GM18951 (cell line): ENCODE data around the gene SPG7.
"Not testable (repeated sequence)": the region's sequence is repeated elsewhere in the genome, so short reads cannot be mapped to it uniquely, and the experiment has no call there.

ENCODE experiments used
- POLR2A ChIP-seq: IDR thresholded peaks from 4 replicates; pipeline ENCODE4 v1.6.1; 2011; ENCODE audit warnings: mild to moderate bottlenecking; ENCODE audit not compliant: insufficient read length, insufficient read depth; ENCODE audit errors: extremely low read depth
- in situ Hi-C: fragments of 300-500 bp; cut with MboI; formaldehyde crosslinking; loops from one replicate; pipeline ENCODE4 v1.12.0; 2022; ENCODE audit warnings: low sequenced_read_pairs, mixed read lengths, inconsistent platforms; ENCODE audit not compliant: unreplicated experiment

SPG7 gene

DNA sequence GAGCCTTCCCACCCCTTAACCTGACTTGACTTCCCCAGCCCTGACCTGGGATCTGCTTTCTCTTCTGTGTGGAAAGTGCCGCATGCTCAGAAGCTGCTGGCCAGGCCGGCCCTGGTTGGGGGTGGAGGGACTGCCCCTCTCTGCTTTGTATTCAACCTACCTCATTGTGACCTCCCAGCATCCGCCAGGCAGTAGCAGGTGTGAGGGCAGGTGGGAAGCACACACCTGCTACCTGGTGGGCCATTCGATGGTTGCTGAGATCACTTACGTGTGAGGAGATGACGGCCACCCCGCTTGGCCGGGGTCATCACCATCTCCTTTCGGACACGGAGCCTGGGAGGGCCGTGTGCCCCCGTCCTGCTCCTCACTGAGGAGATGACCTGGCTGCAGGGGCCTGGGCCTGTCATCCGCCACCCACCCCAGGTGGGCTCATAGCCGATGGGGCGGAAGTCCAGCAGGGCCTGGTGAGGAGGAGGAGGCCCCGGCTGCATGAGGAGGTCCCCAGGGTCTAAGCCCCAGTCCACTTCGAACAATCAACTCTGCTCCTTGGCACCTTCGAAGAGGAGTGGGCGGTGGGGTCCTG lies 74.5 kb downstream of the SPG7 start:
- in situ Hi-C loops, result no loop called here
- no peak for TF ChIP-seq POLR2A

DNA sequence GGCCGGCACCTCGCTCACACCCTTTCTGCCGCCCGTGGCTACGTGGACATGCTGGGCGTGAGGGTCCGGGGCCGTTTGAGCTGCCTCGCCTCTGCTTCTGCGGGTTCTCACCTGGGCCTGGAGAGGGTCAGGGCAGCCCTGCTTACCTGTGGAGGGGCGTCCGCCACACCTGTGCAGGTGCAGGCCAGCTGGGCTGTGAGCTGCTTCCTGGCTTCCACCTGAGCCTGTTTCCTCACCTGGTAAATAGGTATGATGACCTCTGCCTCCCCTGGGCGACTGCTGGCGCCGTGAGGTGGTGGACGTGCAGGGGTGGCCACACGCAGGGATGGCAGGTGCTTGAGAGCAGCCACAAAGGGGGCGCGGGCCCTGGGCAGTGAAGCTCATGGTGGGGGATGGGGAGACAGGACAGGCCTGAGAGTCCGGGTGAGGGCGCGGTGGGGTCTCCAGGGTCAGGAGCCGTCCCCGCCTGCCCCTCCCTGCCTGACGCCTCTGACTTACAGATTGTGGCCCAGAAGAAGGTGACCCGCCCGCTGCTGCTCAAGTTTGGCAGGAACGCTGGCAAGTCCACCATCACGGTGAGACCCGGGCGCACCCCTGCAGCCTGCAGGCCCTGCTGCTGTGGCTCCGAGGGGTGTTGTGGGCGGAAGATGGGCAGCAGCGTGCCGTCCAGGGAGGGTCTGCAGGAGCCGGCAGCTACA lies 75.1 kb downstream of the SPG7 start:
- TF ChIP-seq POLR2A, result no peak
- in situ Hi-C loops, result no loop called here

DNA sequence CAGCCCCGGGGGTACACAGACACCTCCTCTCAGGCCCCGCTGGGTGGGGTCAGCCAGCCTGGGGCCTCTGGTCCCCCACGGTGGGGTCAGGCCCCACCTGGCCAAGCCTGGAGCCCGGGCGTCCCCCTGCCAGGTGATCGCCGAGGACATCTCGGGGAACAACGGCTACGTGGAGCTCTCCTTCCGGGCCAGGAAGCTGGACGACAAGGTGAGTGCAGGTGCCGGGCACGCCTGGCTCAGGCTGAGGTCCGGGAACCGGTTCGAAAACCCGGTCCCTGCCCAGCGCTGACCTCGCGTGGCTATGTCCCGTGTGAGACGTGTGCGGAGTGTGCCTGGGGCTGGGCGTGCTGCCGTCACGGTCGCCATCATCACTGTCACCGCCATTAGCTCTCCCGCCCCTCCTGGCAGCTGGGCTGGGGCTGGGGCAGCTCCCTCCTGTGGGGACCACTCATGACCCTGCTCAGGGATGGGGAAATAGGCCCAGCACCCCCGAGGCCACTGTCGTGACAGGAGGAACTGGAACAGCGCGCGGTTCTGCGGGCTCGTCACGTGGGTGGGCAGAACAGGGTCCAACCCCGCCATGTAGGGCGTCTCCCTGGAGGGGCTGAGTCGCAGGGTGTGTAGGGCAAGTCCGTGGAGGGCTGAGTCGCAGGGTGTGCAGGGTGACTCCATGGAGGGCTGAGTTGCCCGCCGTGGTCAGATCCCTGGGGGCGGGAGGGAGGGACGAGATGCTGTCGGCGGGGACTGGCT lies 75.9 kb downstream of the SPG7 start:
- TF ChIP-seq POLR2A, result no peak
- in situ Hi-C loops, result no loop called here

DNA sequence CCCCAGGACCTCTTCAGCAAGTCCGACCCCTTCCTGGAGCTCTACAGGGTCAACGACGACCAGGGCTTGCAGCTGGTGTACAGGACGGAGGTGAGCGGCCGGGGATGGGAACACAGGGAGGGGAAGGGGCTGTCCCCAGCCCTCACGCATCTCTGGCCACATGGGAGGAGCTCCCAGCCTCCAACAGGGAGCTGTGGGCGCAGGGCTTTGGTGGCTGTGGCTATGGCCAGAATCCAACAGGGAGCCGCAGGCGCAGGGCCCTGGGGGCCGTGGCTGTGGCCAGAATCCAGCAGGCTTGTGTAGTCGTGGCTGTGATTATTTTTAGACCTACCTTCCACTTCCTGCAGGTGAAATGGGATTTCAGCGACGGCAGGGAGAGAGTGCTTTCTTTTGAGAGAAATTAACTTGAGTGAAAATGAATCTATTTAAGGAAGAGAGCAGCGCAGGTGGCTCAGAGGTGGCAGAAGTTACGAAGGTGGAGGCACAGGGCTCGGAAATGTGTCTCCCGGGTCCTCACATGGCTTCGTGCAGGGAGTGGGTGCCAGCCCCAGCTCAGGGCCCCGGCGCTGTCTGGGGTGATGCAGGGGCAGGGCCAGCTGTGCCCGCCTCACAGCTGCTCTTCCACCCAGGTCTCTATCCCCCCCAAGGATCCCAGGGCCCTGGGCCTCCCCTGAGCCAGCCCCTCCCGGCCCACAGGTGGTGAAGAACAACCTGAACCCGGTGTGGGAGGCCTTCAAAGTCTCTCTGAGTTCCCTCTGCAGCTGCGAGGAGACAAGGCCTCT lies 76.8 kb downstream of the SPG7 start:
- TF ChIP-seq POLR2A, result no peak
- in situ Hi-C loops, result no loop called here

DNA sequence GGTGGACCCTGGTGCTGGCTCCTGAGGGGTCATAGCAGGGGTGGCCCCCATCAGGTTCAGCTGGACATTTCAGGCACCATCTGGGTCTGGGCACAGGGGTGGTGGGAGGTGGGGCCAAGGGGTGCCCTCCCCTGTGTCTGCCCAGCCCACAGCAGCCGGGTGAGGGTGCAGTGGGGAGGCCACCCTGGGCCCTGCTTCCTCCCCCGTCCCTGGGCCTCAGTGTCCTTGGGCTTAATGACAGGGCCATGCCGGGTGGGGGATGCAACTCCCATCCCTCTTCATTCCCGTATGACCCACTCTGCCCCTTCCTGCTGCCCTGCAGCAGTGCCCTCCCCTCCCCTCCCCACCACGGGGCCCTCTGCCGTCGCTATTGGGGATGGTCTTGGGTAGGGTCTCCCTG lies 78.0 kb downstream of the SPG7 start:
- in situ Hi-C loops, result no loop called here
- TF ChIP-seq POLR2A, result no peak

DNA sequence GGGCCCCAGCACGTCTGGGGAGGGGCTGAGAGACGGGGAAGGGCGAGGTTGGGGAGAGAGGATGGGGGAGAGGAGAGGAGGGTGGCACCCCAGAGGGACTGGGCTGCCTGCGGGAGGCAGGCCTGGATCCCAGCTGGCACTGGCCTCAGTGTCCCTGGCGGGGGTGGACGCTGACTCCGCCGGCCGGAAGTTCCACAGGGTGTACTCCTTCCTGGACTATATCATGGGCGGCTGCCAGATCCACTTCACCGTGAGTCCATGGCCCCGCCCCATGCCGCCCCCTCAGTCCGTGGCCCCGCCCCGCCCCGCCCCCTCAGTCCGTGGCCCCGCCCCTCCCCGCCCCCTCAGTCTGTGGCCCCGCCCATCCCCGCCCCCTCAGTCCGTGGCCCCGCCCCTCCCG lies 78.7 kb downstream of the SPG7 start:
- TF ChIP-seq POLR2A, result no peak
- in situ Hi-C loops, result no loop called here

DNA sequence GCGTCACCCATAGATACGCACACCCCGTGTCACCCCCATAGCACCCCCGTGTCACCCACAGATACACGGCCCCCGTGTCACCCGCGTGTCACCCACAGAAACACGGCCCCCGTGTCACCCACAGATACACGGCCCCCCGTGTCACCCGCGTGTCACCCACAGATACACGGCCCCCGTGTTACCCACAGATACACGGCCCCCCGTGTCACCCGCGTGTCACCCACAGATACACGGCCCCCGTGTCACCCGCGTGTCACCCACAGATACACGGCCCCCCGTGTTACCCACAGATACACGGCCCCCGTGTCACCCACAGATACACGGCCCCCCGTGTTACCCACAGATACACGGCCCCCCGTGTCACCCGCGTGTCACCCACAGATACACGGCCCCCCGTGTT lies 79.5 kb downstream of the SPG7 start:
- in situ Hi-C loops, result not testable (repeated sequence)

DNA sequence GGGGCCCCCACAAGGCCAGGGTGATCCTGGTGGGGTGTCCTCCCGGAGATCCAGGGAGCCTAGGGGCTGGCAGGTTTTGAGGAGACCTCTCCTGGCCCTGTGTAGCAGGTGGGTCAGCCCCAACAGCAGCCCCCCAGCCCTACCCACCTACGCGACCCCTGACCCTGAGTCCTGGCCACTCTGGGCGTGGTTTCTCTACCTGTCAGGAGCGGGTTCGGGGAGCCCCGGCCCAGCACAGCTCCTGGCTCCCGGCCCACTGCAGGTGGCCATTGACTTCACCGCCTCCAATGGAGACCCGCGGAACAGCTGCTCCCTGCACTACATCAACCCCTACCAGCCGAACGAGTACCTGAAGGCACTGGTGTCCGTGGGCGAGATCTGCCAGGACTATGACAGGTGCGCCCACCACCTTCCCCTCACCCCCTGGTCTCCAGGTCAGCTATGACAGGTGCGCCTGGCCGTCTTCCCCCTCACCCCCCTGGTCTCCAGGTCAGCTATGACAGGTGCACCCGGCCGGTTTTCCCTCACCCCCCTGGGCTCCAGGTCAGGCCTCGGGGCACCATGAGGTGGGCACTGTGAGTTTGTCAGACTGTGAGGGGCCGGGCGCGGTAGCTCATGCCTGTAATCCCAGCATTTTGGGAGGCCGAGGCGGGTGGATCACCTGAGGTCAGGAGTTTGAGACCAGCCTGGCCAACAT lies 80.4 kb downstream of the SPG7 start:
- TF ChIP-seq POLR2A, result no peak
- in situ Hi-C loops, result no loop called here

DNA sequence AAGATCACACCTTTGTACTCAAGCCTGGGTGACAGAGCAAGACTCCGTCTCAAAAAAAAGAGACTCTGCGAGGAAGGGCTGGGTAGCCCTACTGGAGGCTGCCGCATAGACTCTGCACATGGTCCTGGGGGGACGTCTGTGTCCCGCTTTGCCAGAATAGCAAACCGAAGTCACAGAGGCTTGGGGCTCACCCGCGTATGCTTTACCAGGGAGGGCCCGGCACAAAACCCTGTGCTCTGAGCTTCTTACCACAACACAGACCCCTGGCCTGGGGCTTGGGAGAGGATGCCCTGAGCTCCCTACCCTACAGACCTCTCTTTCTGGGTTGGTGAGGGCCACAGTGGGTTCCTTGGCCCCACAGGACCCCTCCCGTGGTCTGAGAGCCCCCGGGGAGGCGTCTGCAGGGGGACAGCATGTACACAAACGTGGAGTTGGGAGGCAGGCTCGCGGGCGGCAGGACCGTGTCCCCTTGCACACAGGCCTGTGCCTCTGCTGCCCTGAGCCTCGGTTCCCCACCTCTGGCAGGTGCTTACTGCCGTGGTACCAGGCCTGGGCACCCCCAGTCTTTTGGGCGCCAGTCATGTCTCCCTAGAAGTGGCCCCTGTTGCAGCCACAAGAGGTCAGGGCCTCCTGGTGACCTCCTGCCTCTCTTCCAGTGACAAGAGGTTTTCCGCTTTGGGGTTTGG lies 81.2 kb downstream of the SPG7 start:
- TF ChIP-seq POLR2A, result no peak
- in situ Hi-C loops, result no loop called here

DNA sequence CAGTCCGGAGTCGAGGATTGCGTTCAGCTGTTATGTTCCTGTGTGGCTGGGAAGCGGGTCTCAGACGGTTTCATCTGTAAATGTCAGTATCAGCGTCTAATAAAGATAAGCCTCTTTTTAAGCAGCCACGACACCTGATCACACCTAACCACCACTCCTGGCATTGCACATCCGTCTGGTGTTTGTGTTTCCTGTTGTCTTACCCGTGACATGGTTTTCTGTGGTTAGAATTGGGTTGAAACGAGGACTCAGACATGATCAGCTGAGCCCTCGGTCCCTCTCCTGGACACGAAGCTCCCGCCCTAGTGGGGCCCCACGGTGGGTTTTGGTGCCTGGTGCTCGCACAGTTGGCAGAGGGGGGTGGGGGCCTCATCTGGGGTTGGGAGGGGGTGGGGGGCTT lies 85.6 kb downstream of the SPG7 start:
- no peak for TF ChIP-seq POLR2A
- in situ Hi-C loops, result no loop called here

DNA sequence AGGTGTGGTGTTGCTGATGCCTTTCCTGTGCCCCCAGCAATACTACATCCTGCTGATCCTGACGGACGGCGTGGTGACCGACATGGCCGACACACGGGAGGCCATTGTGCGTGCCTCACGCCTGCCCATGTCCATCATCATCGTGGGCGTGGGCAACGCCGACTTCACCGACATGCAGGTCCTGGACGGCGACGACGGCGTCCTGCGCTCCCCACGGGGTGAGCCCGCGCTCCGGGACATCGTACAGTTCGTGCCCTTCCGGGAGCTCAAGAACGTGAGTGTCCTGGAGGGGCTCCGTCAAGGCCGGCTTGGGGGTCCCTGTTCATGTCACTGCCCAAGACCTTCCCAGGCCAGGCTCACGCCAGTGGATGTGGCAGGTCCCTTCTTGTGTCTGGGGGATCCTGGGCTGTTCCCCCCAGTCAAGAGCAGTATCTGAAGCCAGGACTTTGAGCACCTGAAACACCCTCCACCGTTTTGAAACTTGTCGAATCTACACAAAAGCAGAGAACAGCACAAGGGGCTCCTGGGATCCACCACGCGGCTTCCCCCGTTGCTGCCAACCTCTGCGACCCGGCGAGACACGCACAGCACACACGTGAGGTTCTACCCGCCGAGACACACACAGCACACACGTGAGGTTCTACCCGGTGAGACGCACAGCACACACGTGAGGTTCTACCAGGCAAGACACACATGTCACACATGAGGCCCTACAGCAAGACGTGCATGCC lies 87.3 kb downstream of the SPG7 start:
- in situ Hi-C loops, result no loop called here
- TF ChIP-seq POLR2A, result no peak
